Measurements from ENCODE around the gene TFPI. TPM values are rescaled to one million over a fixed set of nuclear protein-coding genes. Genes with fewer than 3 reads are reported as not detected.

The TFPI gene
- total RNA-seq, 1 donor from 2014 or later = 56.6 TPM

DNA sequence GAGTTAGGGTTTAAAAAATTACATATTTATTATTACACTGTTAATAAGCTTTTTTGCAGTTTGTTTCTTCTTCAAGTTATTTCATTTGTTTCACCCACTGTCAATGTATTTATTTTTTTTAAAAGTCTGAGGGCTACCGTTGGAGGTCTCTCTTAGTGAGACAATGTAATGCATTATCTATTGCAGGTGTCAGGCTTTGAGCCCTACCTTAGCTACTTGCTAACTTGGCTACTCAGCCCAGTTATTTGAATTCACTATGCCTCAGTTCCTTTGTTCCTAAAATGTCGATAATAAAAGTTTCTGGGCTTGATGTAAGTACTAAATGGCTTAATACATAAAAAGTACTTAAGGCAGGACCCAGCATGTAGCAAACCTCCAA lies 458 bp upstream of the TFPI start:
- no peak for TF ChIP-seq EZH2 (IDR thresholded peaks at IDR 0.05; ENCODE audit: insufficient read depth, low read length)
- no peak for TF ChIP-seq CTCF (IDR thresholded peaks at IDR 0.05; ENCODE audit: insufficient read depth, low read depth, low read length)
- no peaks in the 10 kb centered on the region for H3K27me3 ChIP-seq (ENCODE audit: insufficient read depth, low read length)
- H3K36me3 ChIP-seq (ENCODE audit: insufficient read depth, low read length) = peaks cover 5% of the 10 kb centered on the region
- Mint-ChIP-seq H3K4me1 (ENCODE audit: low read depth, unreplicated experiment) (peaks cover 14% of the 10 kb centered on the region), H3K36me3 (ENCODE audit: low read depth, unreplicated experiment) (peaks cover 7% of the 10 kb centered on the region), H3K4me3 (ENCODE audit: unreplicated experiment) (no peak overlapping the region), H3K27ac (ENCODE audit: unreplicated experiment) (no peak overlapping the region), H3K9me3 (ENCODE audit: unreplicated experiment) (peaks cover 5% of the 10 kb centered on the region), H3K27me3 (ENCODE audit: low read depth, unreplicated experiment) (no peaks in the 10 kb centered on the region)
- H4K20me1 ChIP-seq (ENCODE audit: insufficient read depth, low read length) = no peaks in the 10 kb centered on the region
- peaks cover 45% of the 10 kb centered on the region for H3K79me2 ChIP-seq (ENCODE audit: insufficient read depth, low read length)
- peak overlapping the region; percentile 82 for H3K4me2 ChIP-seq (ENCODE audit: low read length)
- peak overlapping the region; percentile 35 for H2AFZ ChIP-seq (ENCODE audit: low read depth, low read length)
- no peak for DNase-seq (ENCODE audit: low read depth)
- H3K9me3 ChIP-seq (ENCODE audit: insufficient read depth, low read depth, low read length) = no peaks in the 10 kb centered on the region
- H3K9ac ChIP-seq (ENCODE audit: low read length) = peak overlapping the region; percentile 97
- H3K4me1 ChIP-seq (ENCODE audit: insufficient read depth, low read length) = peaks cover 9% of the 10 kb centered on the region
- H3K4me3 ChIP-seq (ENCODE audit: insufficient read depth, low read depth, low read length) = peak overlapping the region; percentile 90
- peak overlapping the region; percentile 93 for H3K27ac ChIP-seq (ENCODE audit: low read depth, low read length)
- FAIRE-seq = no peak

DNA sequence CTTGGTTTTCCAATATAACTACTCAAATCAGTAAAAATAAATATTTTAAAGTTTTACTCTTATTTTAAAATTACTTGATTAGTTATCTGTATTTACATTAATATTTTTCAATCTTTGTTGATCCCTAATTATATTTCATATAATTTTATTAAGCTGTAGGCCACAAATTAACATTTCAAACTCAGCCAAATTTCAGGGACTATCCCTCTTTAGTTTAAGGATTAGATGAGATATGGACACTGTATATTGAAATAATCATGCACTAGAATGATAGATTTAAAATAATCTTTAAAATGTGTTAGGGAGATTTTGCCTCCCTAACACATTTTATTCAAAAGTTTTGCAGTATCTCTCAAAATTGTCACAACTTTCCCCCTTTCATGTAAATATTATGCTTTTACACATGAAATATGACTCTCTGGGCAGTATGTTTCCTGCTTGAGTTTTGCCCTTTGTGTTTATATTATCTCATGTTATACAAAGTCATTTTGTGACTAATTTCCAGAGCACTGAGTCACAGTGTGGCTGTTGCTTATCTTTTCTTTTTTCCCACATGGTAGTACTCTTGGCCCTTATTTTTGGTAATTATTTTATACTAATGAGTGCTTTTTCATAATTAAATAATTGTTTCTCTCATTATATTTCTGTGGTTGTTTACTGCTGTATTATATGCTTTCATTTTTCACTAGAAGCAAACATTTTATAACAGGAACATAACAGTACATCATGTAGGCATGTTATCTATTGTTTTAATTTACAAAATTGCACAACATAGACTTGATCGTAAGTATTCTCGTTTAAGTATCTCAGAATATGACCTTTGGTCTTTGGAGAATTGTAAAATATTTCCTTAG lies 1.2 kb downstream of the TFPI start:
- FAIRE-seq (no peak), DNase-seq (ENCODE audit: low read depth) (peak; percentile 77)
- H3K4me2 ChIP-seq (ENCODE audit: low read length) = peak overlapping the region; percentile 82
- no peak overlapping the region for H2AFZ ChIP-seq (ENCODE audit: low read depth, low read length)
- peak overlapping the region; percentile 93 for H3K27ac ChIP-seq (ENCODE audit: low read depth, low read length)
- H3K4me1 ChIP-seq (ENCODE audit: insufficient read depth, low read length) = peaks cover 9% of the 10 kb centered on the region
- Mint-ChIP-seq H3K36me3 (ENCODE audit: low read depth, unreplicated experiment) (peaks cover 7% of the 10 kb centered on the region), H3K4me1 (ENCODE audit: low read depth, unreplicated experiment) (peaks cover 21% of the 10 kb centered on the region), H3K4me3 (ENCODE audit: unreplicated experiment) (peak overlapping the region; percentile 94), H3K27ac (ENCODE audit: unreplicated experiment) (peak overlapping the region; percentile 17), H3K9me3 (ENCODE audit: unreplicated experiment) (peaks cover 5% of the 10 kb centered on the region), H3K27me3 (ENCODE audit: low read depth, unreplicated experiment) (no peaks in the 10 kb centered on the region)
- H3K27me3 ChIP-seq (ENCODE audit: insufficient read depth, low read length) = no peaks in the 10 kb centered on the region
- TF ChIP-seq EZH2 (IDR thresholded peaks at IDR 0.05; ENCODE audit: insufficient read depth, low read length) (no peak), CTCF (IDR thresholded peaks at IDR 0.05; ENCODE audit: insufficient read depth, low read depth, low read length) (no peak)
- peaks cover 60% of the 10 kb centered on the region for H3K79me2 ChIP-seq (ENCODE audit: insufficient read depth, low read length)
- H3K9me3 ChIP-seq (ENCODE audit: insufficient read depth, low read depth, low read length) = no peaks in the 10 kb centered on the region
- H3K9ac ChIP-seq (ENCODE audit: low read length) = peak overlapping the region; percentile 97
- no peaks in the 10 kb centered on the region for H4K20me1 ChIP-seq (ENCODE audit: insufficient read depth, low read length)
- H3K36me3 ChIP-seq (ENCODE audit: insufficient read depth, low read length) = peaks cover 5% of the 10 kb centered on the region
- peak overlapping the region; percentile 90 for H3K4me3 ChIP-seq (ENCODE audit: insufficient read depth, low read depth, low read length)

DNA sequence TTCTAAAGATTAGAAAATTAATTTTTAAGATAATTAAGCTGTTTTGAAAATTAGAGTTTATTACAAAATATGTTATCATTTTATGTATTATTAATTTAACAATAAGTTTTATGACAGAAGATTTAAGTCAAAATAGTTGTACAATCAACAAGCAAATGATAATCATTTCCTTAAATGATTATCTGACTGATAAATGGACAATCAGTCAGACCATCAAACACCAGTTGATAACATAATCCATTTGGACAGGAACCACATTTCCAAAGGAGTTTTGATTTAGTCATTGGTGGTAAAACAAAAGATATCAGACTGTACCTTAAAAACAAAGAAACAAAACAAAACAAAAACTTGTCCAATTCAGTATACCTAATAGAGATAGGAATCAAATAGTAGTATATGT lies 1.9 kb downstream of the TFPI start:
- no peak for TF ChIP-seq EZH2 (IDR thresholded peaks at IDR 0.05; ENCODE audit: insufficient read depth, low read length)
- no peak for TF ChIP-seq CTCF (IDR thresholded peaks at IDR 0.05; ENCODE audit: insufficient read depth, low read depth, low read length)
- Mint-ChIP-seq H3K36me3 (ENCODE audit: low read depth, unreplicated experiment) (peaks cover 7% of the 10 kb centered on the region), H3K4me1 (ENCODE audit: low read depth, unreplicated experiment) (peaks cover 25% of the 10 kb centered on the region), H3K27ac (ENCODE audit: unreplicated experiment) (peak overlapping the region; percentile 69), H3K9me3 (ENCODE audit: unreplicated experiment) (peaks cover 5% of the 10 kb centered on the region), H3K27me3 (ENCODE audit: low read depth, unreplicated experiment) (no peaks in the 10 kb centered on the region), H3K4me3 (ENCODE audit: unreplicated experiment) (peak overlapping the region; percentile 82)
- FAIRE-seq (peak; percentile 32), DNase-seq (ENCODE audit: low read depth) (no peak)
- Histone ChIP-seq H3K36me3 (ENCODE audit: insufficient read depth, low read length) (peaks cover 5% of the 10 kb centered on the region), H2AFZ (ENCODE audit: low read depth, low read length) (no peak overlapping the region), H3K9me3 (ENCODE audit: insufficient read depth, low read depth, low read length) (no peaks in the 10 kb centered on the region), H3K4me3 (ENCODE audit: insufficient read depth, low read depth, low read length) (peak overlapping the region; percentile 90), H3K4me2 (ENCODE audit: low read length) (peak overlapping the region; percentile 82), H3K27ac (ENCODE audit: low read depth, low read length) (peak overlapping the region; percentile 93), H4K20me1 (ENCODE audit: insufficient read depth, low read length) (no peaks in the 10 kb centered on the region), H3K27me3 (ENCODE audit: insufficient read depth, low read length) (no peaks in the 10 kb centered on the region), H3K9ac (ENCODE audit: low read length) (peak overlapping the region; percentile 97), H3K79me2 (ENCODE audit: insufficient read depth, low read length) (peaks cover 60% of the 10 kb centered on the region), H3K4me1 (ENCODE audit: insufficient read depth, low read length) (peaks cover 14% of the 10 kb centered on the region)
